Progenitor cell of endocrine pancreas (in vitro differentiated cells): ENCODE data around the gene POLR1A. TPM values are rescaled to one million over a fixed set of nuclear protein-coding genes. Genes with fewer than 3 reads are reported as not detected.

Experiments
- DNase-seq: peaks from one replicate; pipeline ENCODE4 v3.0.0; 2021; ENCODE audit warnings: low spot score; ENCODE audit not compliant: unreplicated experiment
- H3K27ac Mint-ChIP-seq: 2 replicates; pipeline ENCODE4 v1.8.0; 2021; ENCODE audit warnings: mild to moderate bottlenecking, moderate library complexity, mixed read lengths
- H3K27me3 Mint-ChIP-seq: 2 replicates; pipeline ENCODE4 v1.8.0; 2021; ENCODE audit warnings: mixed read lengths
- H3K36me3 Mint-ChIP-seq: 2 replicates; pipeline ENCODE4 v1.8.0; 2022; ENCODE audit warnings: mixed read lengths; ENCODE audit not compliant: insufficient read depth
- H3K4me1 Mint-ChIP-seq: 2 replicates; pipeline ENCODE4 v1.8.0; 2021; ENCODE audit warnings: low read depth, mixed read lengths
- H3K4me3 Mint-ChIP-seq: 2 replicates; pipeline ENCODE4 v1.8.0; 2021; ENCODE audit warnings: low read depth, mild to moderate bottlenecking, moderate library complexity, mixed read lengths
- H3K9me3 Mint-ChIP-seq: 2 replicates; pipeline ENCODE4 v1.8.0; 2021; ENCODE audit warnings: low read depth, mixed read lengths
- total RNA-seq: library from RNA; stranded (reverse); gene quantifications from 2 replicates; pipeline ENCODE4 v1.2.1, GENCODE V29; 2021
- TF ChIP-seq, protein P1 (sequence below): fragments of 200-600 bp; sonication (generic); IDR thresholded peaks from one replicate; pipeline ENCODE4 v1.5.0; 2021; ENCODE audit warnings: antibody characterized with exemption, mild to moderate bottlenecking; ENCODE audit not compliant: unreplicated experiment

POLR1A gene
- total RNA-seq, 1 donor from 2014 or later = 47.9 TPM

DNA sequence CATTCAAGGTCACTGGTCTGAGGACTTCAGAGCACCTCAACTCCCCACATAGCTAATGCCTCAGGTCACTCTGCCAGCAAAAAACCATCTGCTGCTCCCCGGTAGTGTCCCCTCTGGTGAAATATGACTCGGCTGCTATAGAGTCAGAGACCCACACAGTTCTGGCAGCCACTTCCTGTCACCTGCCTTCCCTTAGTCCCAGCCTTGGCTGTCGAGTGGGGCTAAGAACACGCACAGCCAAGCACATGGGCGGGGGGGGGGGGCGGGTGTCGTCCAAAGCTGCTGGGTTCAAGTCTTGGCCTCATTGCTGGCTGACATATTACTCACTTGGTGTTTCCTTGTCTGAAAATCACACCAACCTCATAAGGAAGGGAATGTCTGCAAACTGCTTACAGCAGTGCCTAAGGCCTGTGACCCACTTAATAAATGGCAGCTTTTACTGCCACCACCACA, 37.5 kb downstream of the POLR1A start:
- Mint-ChIP-seq H3K27ac (no peak overlapping the region), H3K27me3 (no peaks in the 10 kb centered on the region), H3K36me3 (peaks cover 51% of the 10 kb centered on the region), H3K4me3 (no peak overlapping the region), H3K9me3 (peaks cover 8% of the 10 kb centered on the region), H3K4me1 (no peaks in the 10 kb centered on the region)
- TF ChIP-seq, protein P1, sequence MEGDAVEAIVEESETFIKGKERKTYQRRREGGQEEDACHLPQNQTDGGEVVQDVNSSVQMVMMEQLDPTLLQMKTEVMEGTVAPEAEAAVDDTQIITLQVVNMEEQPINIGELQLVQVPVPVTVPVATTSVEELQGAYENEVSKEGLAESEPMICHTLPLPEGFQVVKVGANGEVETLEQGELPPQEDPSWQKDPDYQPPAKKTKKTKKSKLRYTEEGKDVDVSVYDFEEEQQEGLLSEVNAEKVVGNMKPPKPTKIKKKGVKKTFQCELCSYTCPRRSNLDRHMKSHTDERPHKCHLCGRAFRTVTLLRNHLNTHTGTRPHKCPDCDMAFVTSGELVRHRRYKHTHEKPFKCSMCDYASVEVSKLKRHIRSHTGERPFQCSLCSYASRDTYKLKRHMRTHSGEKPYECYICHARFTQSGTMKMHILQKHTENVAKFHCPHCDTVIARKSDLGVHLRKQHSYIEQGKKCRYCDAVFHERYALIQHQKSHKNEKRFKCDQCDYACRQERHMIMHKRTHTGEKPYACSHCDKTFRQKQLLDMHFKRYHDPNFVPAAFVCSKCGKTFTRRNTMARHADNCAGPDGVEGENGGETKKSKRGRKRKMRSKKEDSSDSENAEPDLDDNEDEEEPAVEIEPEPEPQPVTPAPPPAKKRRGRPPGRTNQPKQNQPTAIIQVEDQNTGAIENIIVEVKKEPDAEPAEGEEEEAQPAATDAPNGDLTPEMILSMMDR = no peak
- DNase-seq = no peak

DNA sequence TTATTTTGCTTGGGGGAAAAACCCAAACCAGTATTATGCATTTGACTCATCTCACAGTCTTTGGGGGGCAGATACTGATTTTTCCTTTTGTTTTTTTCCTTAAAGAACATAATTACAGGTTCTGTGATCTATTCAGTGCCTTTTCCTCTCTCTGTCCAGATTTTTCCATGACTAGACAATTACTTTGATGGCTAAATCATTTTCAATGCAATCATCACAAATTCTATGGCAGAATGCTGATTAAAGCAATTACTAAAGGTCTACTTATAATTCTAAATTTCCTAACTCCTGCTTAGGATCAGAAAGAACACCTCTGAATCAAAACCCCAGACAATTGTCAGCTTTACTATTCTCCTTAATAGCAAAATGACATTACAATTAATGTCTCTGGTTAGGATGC, 38.8 kb downstream of the POLR1A start:
- Mint-ChIP-seq H3K27me3 (no peaks in the 10 kb centered on the region), H3K27ac (no peak overlapping the region), H3K36me3 (peaks cover 58% of the 10 kb centered on the region), H3K4me3 (no peak overlapping the region), H3K4me1 (peaks cover 6% of the 10 kb centered on the region), H3K9me3 (peaks cover 14% of the 10 kb centered on the region)
- DNase-seq = no peak
- TF ChIP-seq, protein P1 = no peak

DNA sequence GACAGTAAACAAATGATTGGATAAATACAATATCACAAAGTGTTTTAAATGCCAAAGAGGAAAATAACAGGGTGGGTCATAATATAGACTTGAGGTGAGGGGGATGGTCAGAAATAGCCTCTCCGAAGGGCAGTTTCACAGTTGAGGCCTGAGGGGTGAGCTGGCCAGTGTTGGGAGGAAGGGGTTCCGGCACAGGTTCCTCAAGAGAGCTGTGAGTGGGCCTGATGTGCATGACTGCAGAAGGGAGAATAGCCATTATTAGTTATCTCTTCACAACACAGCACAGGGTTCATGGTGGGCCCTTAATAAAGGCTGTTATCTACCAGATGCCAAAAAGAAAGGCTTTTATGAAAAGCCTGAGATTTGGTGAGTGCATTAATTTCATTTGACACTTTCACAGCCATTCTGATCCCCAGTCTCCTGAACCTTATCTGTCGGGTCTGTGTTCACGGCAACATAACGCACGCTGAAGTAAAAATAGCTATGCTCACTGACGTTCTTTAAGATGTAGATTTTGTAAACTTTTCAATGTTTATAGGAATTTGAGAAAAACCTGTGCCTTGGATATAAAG, 39.6 kb downstream of the POLR1A start:
- H3K9me3 Mint-ChIP-seq = peaks cover 14% of the 10 kb centered on the region
- H3K4me3 Mint-ChIP-seq = no peak overlapping the region
- no peak overlapping the region for H3K27ac Mint-ChIP-seq
- H3K36me3 Mint-ChIP-seq = peaks cover 55% of the 10 kb centered on the region
- H3K27me3 Mint-ChIP-seq = no peaks in the 10 kb centered on the region
- TF ChIP-seq, protein P1 = no peak
- no peak for DNase-seq
- peaks cover 10% of the 10 kb centered on the region for H3K4me1 Mint-ChIP-seq

DNA sequence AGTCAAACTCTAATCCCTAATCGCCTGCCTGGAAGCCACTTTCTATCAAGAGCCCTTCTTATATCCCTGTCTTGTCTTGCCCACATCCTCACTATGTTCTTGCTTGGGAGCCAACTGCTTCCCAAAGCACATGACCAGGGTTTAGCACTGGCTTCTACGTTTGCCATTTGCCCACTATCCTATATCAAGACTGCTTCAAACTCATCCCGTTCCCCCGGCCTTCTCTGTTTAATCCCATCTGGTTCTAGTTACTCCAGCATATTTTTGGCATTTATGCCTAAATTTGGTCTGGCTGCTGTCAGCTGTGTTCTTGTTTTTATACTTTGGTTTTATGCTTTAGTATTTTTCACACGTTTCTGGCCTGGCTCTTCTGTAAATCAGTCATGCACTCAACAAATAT, 40.2 kb downstream of the POLR1A start:
- H3K27me3 Mint-ChIP-seq = no peaks in the 10 kb centered on the region
- peaks cover 10% of the 10 kb centered on the region for H3K4me1 Mint-ChIP-seq
- peaks cover 14% of the 10 kb centered on the region for H3K9me3 Mint-ChIP-seq
- no peak for DNase-seq
- H3K36me3 Mint-ChIP-seq = peaks cover 53% of the 10 kb centered on the region
- TF ChIP-seq, protein P1 = no peak
- no peak overlapping the region for H3K27ac Mint-ChIP-seq
- H3K4me3 Mint-ChIP-seq = no peak overlapping the region

DNA sequence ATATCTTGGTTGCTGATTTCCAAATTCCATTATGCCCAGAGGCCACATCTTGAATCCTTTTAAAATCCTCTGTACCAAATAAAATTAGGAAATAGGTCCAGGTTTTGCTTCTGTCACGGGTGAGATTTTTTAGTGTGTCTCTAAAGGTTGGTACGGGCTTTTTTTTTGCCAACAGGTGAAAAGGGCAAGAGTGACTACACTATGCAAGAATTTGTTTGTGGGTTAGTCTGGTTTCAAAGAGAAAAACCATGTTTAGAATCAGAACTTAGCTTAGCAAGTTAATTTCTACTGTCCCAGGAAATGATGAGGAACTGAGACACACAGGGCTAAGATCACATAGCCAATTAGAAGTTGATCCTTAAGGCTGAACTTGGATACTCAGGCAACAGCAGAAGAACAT, 41.7 kb downstream of the POLR1A start:
- DNase-seq = no peak
- Mint-ChIP-seq H3K27ac (no peak overlapping the region), H3K4me3 (no peak overlapping the region), H3K9me3 (peaks cover 14% of the 10 kb centered on the region), H3K36me3 (peaks cover 46% of the 10 kb centered on the region), H3K4me1 (peaks cover 10% of the 10 kb centered on the region), H3K27me3 (no peaks in the 10 kb centered on the region)
- TF ChIP-seq, protein P1 = no peak
